Colonic mucosa (tissue), 4 donors: ENCODE data around the gene PRMT5. TPM values are rescaled to one million over a fixed set of nuclear protein-coding genes. Genes with fewer than 3 reads are reported as not detected.
"Not testable (repeated sequence)": the region's sequence is repeated elsewhere in the genome, so short reads cannot be mapped to it uniquely, and the experiment has no call there.

Source experiments
- DNase-seq: peaks from one replicate; pipeline ENCODE4 v3.0.0-alpha.2; 2020
- H3K27ac ChIP-seq: fragments of 200-600 bp; one replicate; pipeline ENCODE4 v1.8.0; 2021
- H3K27me3 ChIP-seq: fragments of 200-600 bp; one replicate; pipeline ENCODE4 v1.8.0; 2021
- H3K36me3 ChIP-seq: fragments of 200-600 bp; one replicate; pipeline ENCODE4 v1.8.0; 2021
- H3K4me1 ChIP-seq: fragments of 200-600 bp; one replicate; pipeline ENCODE4 v1.8.0; 2021; ENCODE audit warnings: mild to moderate bottlenecking
- H3K4me3 ChIP-seq: fragments of 200-600 bp; one replicate; pipeline ENCODE4 v1.8.0; 2021
- H3K9ac ChIP-seq, 2 donors: one replicate each; pipeline ENCODE4 v1.7.0; 2013; ENCODE audit warnings: control low read depth in 2 of 2, low read depth in 2 of 2, low read length in 2 of 2
- H3K9me3 ChIP-seq: fragments of 200-600 bp; one replicate; pipeline ENCODE4 v1.8.0; 2021
- CTCF ChIP-seq: fragments of 200-600 bp; IDR thresholded peaks from one replicate; pipeline ENCODE4 v1.8.0; 2022; ENCODE audit warnings: antibody characterized with exemption, mild to moderate bottlenecking
- intact Hi-C: fragments of 100-400 bp; cut with DNase I; formaldehyde crosslinking; loops from one replicate; pipeline ENCODE4 v1.14.1; 2022
- total RNA-seq, 2 donors: library from RNA; stranded (reverse); fragmentation: NEBNext Ultra II Directional in 1 of 2; extraction: Animal tissue kit (Norgen Biotek cat#: 25700) in 1 of 2; gene quantifications; one replicate each; pipeline ENCODE4 v1.2.1, GENCODE V29; 2021
- donor health status: healthy.
- donor health status: DM: no; HTN: no; CAD: no.
- donor health status: DM: no; HTN: no; CAD: no.

PRMT5 gene
- total RNA-seq, 2 donors from 2014 or later: 39.3 to 86.4 TPM

GRCh38 chr14:22974530-22975313 is 45.5 kb upstream of the PRMT5 start:
- Histone ChIP-seq H3K4me3 (no peak overlapping the region), H3K27ac (no peak overlapping the region), H3K9me3 (no peaks in the 10 kb centered on the region), H3K36me3 (no peaks in the 10 kb centered on the region), H3K9ac (no peak overlapping the region), H3K4me1 (peaks cover 21% of the 10 kb centered on the region), H3K27me3 (no peaks in the 10 kb centered on the region)
- DNase-seq: no peak
- intact Hi-C loops: no loop called here
- TF ChIP-seq CTCF: no peak

GRCh38 chr14:22973217-22974032 is 44.2 kb upstream of the PRMT5 start:
- intact Hi-C loops: no loop called here
- peak; percentile 70 for DNase-seq
- TF ChIP-seq CTCF: peak; percentile 56
- Histone ChIP-seq H3K9ac (no peak overlapping the region), H3K9me3 (no peaks in the 10 kb centered on the region), H3K4me1 (peaks cover 18% of the 10 kb centered on the region), H3K27me3 (no peaks in the 10 kb centered on the region), H3K36me3 (no peaks in the 10 kb centered on the region), H3K4me3 (no peak overlapping the region), H3K27ac (no peak overlapping the region)

DNA sequence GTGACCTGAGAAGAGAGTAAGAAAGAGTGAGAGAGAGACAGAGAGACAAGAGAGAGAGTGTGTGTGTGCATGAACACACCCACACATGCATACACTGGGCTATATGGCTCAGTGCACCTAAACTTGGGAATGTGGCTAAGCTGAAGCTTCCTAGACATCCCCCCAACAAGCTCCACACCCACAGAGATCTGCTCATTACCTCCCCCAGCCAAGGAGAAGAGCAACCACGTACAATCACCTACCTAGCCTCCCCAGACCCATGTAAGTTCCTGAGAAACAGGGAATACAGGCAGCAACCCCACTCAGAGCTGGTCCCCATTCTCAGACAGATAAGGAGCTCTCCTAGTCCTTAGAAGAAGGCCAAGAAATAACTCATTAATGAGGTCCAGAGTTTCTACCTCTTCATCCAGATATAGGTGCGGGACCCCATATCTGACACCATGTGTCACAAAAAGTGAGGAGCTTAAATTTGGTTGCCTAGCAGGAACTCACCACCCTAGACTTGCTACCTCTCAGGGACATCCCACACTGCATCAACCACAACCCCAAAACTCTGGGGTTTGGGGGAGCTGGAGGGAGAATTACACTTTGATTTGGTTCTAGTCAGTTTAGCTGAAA is 43.2 kb upstream of the PRMT5 start:
- Histone ChIP-seq H3K36me3 (no peaks in the 10 kb centered on the region), H3K4me3 (no peak overlapping the region), H3K9me3 (no peaks in the 10 kb centered on the region), H3K9ac (no peak overlapping the region), H3K27me3 (no peaks in the 10 kb centered on the region), H3K27ac (no peak overlapping the region), H3K4me1 (peaks cover 12% of the 10 kb centered on the region)
- no peak for TF ChIP-seq CTCF
- no peak for DNase-seq
- intact Hi-C loops: no loop called here

DNA sequence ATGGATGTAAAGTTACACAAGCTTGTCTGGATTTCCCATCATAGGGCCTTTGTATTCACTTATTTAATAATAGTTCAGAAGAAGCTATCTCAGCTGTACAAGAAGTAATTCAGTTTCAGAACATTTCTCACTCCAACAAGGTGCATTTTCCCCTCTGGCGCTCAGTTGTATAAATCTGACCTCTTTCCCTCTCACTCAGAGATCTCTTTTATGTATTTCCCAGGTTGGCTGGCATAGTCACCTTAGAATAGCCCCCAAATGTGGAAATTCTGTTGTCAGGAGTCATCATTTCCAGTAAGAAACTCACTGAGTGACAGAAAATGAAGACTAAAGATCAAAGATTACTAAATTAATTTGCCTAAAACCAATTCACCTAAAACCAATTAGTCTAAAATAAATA is 42.0 kb upstream of the PRMT5 start:
- no peak overlapping the region for H3K27ac ChIP-seq
- H3K27me3 ChIP-seq: no peaks in the 10 kb centered on the region
- H3K4me1 ChIP-seq: no peaks in the 10 kb centered on the region
- no peak for DNase-seq
- intact Hi-C loops: no loop called here
- no peak overlapping the region for H3K4me3 ChIP-seq
- no peak for TF ChIP-seq CTCF
- no peak overlapping the region for H3K9ac ChIP-seq
- H3K9me3 ChIP-seq: no peaks in the 10 kb centered on the region
- H3K36me3 ChIP-seq: no peaks in the 10 kb centered on the region

DNA sequence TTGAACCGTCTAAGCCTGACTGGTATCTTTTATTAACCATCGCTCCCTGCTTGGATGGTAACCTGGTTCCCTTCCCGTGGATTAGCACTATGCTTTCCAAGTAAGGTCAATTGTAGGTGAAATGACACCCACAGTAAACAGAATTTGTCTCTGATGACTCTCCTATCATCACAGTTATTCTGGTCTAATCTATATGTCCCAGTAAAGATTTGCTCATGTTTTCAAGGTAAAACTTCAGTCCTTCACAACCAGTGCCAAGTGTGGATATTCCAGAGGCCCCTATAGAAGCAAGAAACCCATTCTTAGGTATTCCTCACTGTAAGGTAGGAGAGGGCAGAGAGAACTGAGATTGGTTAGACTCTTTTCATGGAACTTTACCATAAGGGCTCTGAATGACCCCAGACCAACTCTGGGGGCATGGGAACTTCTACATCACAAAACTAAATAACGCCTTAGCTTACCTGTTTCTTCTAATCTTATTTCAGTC is 37.6 kb upstream of the PRMT5 start:
- no peak for DNase-seq
- Histone ChIP-seq H3K4me3 (no peak overlapping the region), H3K4me1 (no peaks in the 10 kb centered on the region), H3K9me3 (no peaks in the 10 kb centered on the region), H3K27ac (no peak overlapping the region), H3K9ac (no peak overlapping the region), H3K27me3 (no peaks in the 10 kb centered on the region), H3K36me3 (no peaks in the 10 kb centered on the region)
- intact Hi-C loops: no loop called here
- no peak for TF ChIP-seq CTCF

GRCh38 chr14:22965916-22966782 is 37.0 kb upstream of the PRMT5 start:
- H3K9me3 ChIP-seq, intact Hi-C loops, H3K4me1 ChIP-seq, H3K9ac ChIP-seq, DNase-seq, H3K27ac ChIP-seq, H3K36me3 ChIP-seq, H3K4me3 ChIP-seq, H3K27me3 ChIP-seq: not testable (repeated sequence)
